Measurements from ENCODE around the gene FBXL12.
"Not testable (repeated sequence)": the region's sequence is repeated elsewhere in the genome, so short reads cannot be mapped to it uniquely, and the experiment has no call there.

FBXL12 gene

DNA sequence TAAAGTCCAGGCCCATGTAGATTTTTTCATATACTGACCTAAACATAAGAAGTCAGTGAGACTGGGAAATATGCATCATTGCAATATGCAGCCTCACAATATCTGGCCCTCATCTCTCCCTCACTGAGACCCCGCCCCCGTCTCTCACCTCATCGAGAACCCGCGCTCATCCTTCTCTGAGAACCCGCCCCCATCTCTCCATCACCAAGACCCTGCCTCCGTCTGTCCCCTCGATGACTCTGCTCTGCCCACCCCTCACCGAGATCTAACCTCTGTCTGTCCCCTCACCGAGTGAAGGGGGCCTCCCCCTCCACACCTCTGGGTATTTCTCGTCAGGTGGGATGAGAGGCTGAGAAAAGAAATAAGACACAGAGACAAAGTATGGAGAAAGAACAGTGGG, 29.8 kb downstream of the FBXL12 start:
- POLR2A ChIA-PET: no interaction called here
- Histone ChIP-seq H3K9me3 (ENCODE audit: control extremely low read depth in 1 of 5, control insufficient read depth in 4 of 5, insufficient read depth in 2 of 5, low read depth in 1 of 5, low read length in 4 of 5) (no peaks in the 10 kb centered on the region), H3K36me3 (ENCODE audit: control insufficient read depth in 4 of 4, insufficient read depth in 4 of 4, low read length in 3 of 4) (no peaks in the 10 kb centered on the region), H3K27me3 (replicated peaks in 2 of 5; ENCODE audit: control insufficient read depth in 4 of 5, insufficient read depth in 5 of 5, low read length in 4 of 5) (no peaks in the 10 kb centered on the region), H3K4me3 (ENCODE audit: control insufficient read depth in 1 of 7, extremely low read depth in 1 of 7, insufficient read depth in 4 of 7, low read depth in 2 of 7, low read length in 6 of 7) (no peak overlapping the region), H3K27ac (ENCODE audit: insufficient read depth in 1 of 2, low read depth in 1 of 2, low read length in 2 of 2, poor library complexity in 1 of 2, severe bottlenecking in 2 of 2) (no peak overlapping the region), H3K4me1 (ENCODE audit: control extremely low read depth in 1 of 4, control insufficient read depth in 4 of 4, insufficient read depth in 4 of 4, low read length in 3 of 4) (peaks cover 0 to 28% (median 18%) of the 10 kb centered on the region in 4 experiments)
- no peak for DNase-seq
- WGBS (ENCODE audit: insufficient coverage): 96% methylated on average over 4 of the region's 11 CpGs
- CTCF ChIA-PET: interaction anchor here (0.9 kb wide), 1 partner anchor 8 kb away, joined by 3 read pairs; no protein-coding TSS in a partner anchor

DNA sequence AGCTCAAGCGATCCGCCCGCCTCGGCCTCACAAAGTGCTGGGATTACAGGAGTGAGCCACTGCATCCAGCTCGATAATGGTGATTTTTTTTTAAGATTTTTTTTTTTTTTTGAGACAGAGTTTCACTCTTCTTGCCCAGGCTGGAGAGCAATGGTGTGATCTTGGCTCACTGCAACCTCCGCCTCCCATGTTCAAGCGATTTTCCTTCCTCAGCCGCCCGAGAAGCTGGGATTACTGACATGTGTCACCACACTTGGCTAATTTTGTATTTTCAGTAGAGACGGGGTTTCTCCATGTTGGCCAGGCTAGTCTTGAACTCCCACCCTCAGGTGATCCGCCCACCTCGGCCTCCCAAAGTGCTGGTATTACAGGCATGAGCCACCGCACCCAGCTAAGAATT, 30.3 kb downstream of the FBXL12 start:
- CTCF ChIA-PET: interaction anchor here (0.6 to 0.9 kb wide), 4 partner anchors 8 to 644 kb away, joined by 3 read pairs; no protein-coding TSS in a partner anchor
- H3K36me3 ChIP-seq (ENCODE audit: control insufficient read depth in 4 of 4, insufficient read depth in 4 of 4, low read length in 3 of 4); H3K27ac ChIP-seq (ENCODE audit: insufficient read depth in 1 of 2, low read depth in 1 of 2, low read length in 2 of 2, poor library complexity in 1 of 2, severe bottlenecking in 2 of 2); H3K9me3 ChIP-seq (ENCODE audit: control extremely low read depth in 1 of 5, control insufficient read depth in 4 of 5, insufficient read depth in 2 of 5, low read depth in 1 of 5, low read length in 4 of 5); DNase-seq; POLR2A ChIA-PET; H3K4me3 ChIP-seq (ENCODE audit: control insufficient read depth in 1 of 7, extremely low read depth in 1 of 7, insufficient read depth in 4 of 7, low read depth in 2 of 7, low read length in 6 of 7); H3K27me3 ChIP-seq (replicated peaks in 2 of 5; ENCODE audit: control insufficient read depth in 4 of 5, insufficient read depth in 5 of 5, low read length in 4 of 5): not testable (repeated sequence)
- peaks cover 0 to 28% (median 19%) of the 10 kb centered on the region in 4 experiments for H3K4me1 ChIP-seq (ENCODE audit: control extremely low read depth in 1 of 4, control insufficient read depth in 4 of 4, insufficient read depth in 4 of 4, low read length in 3 of 4)
- WGBS (ENCODE audit: insufficient coverage): 97% methylated on average over 13 of the region's 13 CpGs

DNA sequence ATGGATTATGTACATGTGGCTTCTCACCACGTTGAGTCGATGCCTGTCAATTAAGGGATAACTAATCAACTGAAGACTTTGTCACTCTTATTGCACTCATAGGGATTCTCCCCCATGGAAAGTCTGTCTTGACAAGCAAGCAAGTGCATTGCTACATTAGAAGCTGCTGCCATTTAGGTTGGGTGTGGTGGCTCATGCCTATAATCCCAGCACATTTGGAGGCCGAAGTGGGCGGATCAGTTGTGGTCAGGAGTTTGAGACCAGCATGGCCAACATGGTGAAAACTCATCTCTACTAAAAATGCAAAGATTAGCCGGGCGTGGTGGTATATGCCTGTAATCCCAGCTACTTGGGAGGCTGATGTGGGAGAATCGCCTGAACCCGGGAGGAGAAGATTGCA, 32.1 kb downstream of the FBXL12 start:
- peaks cover 0 to 21% (median 14%) of the 10 kb centered on the region in 4 experiments for H3K4me1 ChIP-seq (ENCODE audit: control extremely low read depth in 1 of 4, control insufficient read depth in 4 of 4, insufficient read depth in 4 of 4, low read length in 3 of 4)
- H3K4me3 ChIP-seq (ENCODE audit: control insufficient read depth in 1 of 7, extremely low read depth in 1 of 7, insufficient read depth in 4 of 7, low read depth in 2 of 7, low read length in 6 of 7): peak overlapping the region in 4 of 7 experiments; percentile 78 to 93 (median 86)
- no peaks in the 10 kb centered on the region for H3K27me3 ChIP-seq (replicated peaks in 2 of 5; ENCODE audit: control insufficient read depth in 4 of 5, insufficient read depth in 5 of 5, low read length in 4 of 5)
- peak overlapping the region in 1 of 2 experiments; percentile 1 for H3K27ac ChIP-seq (ENCODE audit: insufficient read depth in 1 of 2, low read depth in 1 of 2, low read length in 2 of 2, poor library complexity in 1 of 2, severe bottlenecking in 2 of 2)
- no peak for DNase-seq
- H3K36me3 ChIP-seq (ENCODE audit: control insufficient read depth in 4 of 4, insufficient read depth in 4 of 4, low read length in 3 of 4): no peaks in the 10 kb centered on the region
- ChIA-PET POLR2A (no interaction called here), CTCF (no interaction called here)
- H3K9me3 ChIP-seq (ENCODE audit: control extremely low read depth in 1 of 5, control insufficient read depth in 4 of 5, insufficient read depth in 2 of 5, low read depth in 1 of 5, low read length in 4 of 5): no peaks in the 10 kb centered on the region
- WGBS (ENCODE audit: insufficient coverage): 96% methylated on average over 8 of the region's 8 CpGs

- peak overlapping the region; percentile 66 to 85 for H3K27ac ChIP-seq (ENCODE audit: insufficient read depth in 1 of 2, low read depth in 1 of 2, low read length in 2 of 2, poor library complexity in 1 of 2, severe bottlenecking in 2 of 2)
- peak overlapping the region in 6 of 7 experiments; percentile 69 to 93 (median 83) for H3K4me3 ChIP-seq (ENCODE audit: control insufficient read depth in 1 of 7, extremely low read depth in 1 of 7, insufficient read depth in 4 of 7, low read depth in 2 of 7, low read length in 6 of 7)
- CTCF ChIA-PET: no interaction called here
- H3K9me3 ChIP-seq (ENCODE audit: control extremely low read depth in 1 of 5, control insufficient read depth in 4 of 5, insufficient read depth in 2 of 5, low read depth in 1 of 5, low read length in 4 of 5): no peaks in the 10 kb centered on the region
- H3K27me3 ChIP-seq (replicated peaks in 2 of 5; ENCODE audit: control insufficient read depth in 4 of 5, insufficient read depth in 5 of 5, low read length in 4 of 5): no peaks in the 10 kb centered on the region
- POLR2A ChIA-PET: no interaction called here
- H3K36me3 ChIP-seq (ENCODE audit: control insufficient read depth in 4 of 4, insufficient read depth in 4 of 4, low read length in 3 of 4): no peaks in the 10 kb centered on the region
- H3K4me1 ChIP-seq (ENCODE audit: control extremely low read depth in 1 of 4, control insufficient read depth in 4 of 4, insufficient read depth in 4 of 4, low read length in 3 of 4): peaks cover 0 to 21% (median 14%) of the 10 kb centered on the region in 4 experiments
- no peak for DNase-seq
- 48% methylated on average over 7 of the region's 9 CpGs for WGBS (ENCODE audit: insufficient coverage)
Measured at GRCh38 chr19:9786342-9786741, 32.5 kb downstream of the FBXL12 start.

GRCh38 chr19:9785367-9786331, 33.2 kb downstream of the FBXL12 start:
- Histone ChIP-seq H3K4me3 (ENCODE audit: control insufficient read depth in 1 of 7, extremely low read depth in 1 of 7, insufficient read depth in 4 of 7, low read depth in 2 of 7, low read length in 6 of 7) (peak overlapping the region; percentile 51 to 93 (median 81)), H3K36me3 (ENCODE audit: control insufficient read depth in 4 of 4, insufficient read depth in 4 of 4, low read length in 3 of 4) (peaks cover 0 to 3% (median 0%) of the 10 kb centered on the region in 4 experiments), H3K27ac (ENCODE audit: insufficient read depth in 1 of 2, low read depth in 1 of 2, low read length in 2 of 2, poor library complexity in 1 of 2, severe bottlenecking in 2 of 2) (peak overlapping the region; percentile 66 to 85), H3K9me3 (ENCODE audit: control extremely low read depth in 1 of 5, control insufficient read depth in 4 of 5, insufficient read depth in 2 of 5, low read depth in 1 of 5, low read length in 4 of 5) (no peaks in the 10 kb centered on the region), H3K27me3 (replicated peaks in 2 of 5; ENCODE audit: control insufficient read depth in 4 of 5, insufficient read depth in 5 of 5, low read length in 4 of 5) (no peaks in the 10 kb centered on the region), H3K4me1 (ENCODE audit: control extremely low read depth in 1 of 4, control insufficient read depth in 4 of 4, insufficient read depth in 4 of 4, low read length in 3 of 4) (peaks cover 0 to 21% (median 11%) of the 10 kb centered on the region in 4 experiments)
- peak; percentile 98 to 99 (median 99) for DNase-seq
- 0% methylated on average over 37 of the region's 74 CpGs for WGBS (ENCODE audit: insufficient coverage)
- ChIA-PET POLR2A (no interaction called here), CTCF (no interaction called here)

DNA sequence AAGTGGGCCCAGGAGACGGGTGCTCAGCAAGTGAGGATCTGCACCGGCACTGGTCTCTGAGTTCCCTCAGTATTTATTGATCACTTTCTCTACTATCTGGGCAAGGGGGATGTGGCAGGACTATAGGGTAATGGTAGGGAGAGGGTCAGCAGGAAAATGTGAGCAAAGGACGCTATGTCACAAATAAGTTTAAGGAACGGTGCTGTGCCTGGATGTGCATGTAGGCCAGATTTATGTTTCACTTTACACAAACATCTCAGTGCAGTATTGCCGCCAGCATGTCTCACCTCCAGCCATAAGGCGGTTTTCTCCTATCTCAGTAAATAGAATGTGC, 34.7 kb downstream of the FBXL12 start:
- H3K27ac ChIP-seq (ENCODE audit: insufficient read depth in 1 of 2, low read depth in 1 of 2, low read length in 2 of 2, poor library complexity in 1 of 2, severe bottlenecking in 2 of 2); CTCF ChIA-PET; H3K36me3 ChIP-seq (ENCODE audit: control insufficient read depth in 4 of 4, insufficient read depth in 4 of 4, low read length in 3 of 4); H3K9me3 ChIP-seq (ENCODE audit: control extremely low read depth in 1 of 5, control insufficient read depth in 4 of 5, insufficient read depth in 2 of 5, low read depth in 1 of 5, low read length in 4 of 5); DNase-seq; H3K27me3 ChIP-seq (replicated peaks in 2 of 5; ENCODE audit: control insufficient read depth in 4 of 5, insufficient read depth in 5 of 5, low read length in 4 of 5); H3K4me3 ChIP-seq (ENCODE audit: control insufficient read depth in 1 of 7, extremely low read depth in 1 of 7, insufficient read depth in 4 of 7, low read depth in 2 of 7, low read length in 6 of 7); POLR2A ChIA-PET: not testable (repeated sequence)
- WGBS (ENCODE audit: insufficient coverage): 100% methylated on average over 4 of the region's 6 CpGs
- peaks cover 0 to 21% (median 11%) of the 10 kb centered on the region in 4 experiments for H3K4me1 ChIP-seq (ENCODE audit: control extremely low read depth in 1 of 4, control insufficient read depth in 4 of 4, insufficient read depth in 4 of 4, low read length in 3 of 4)

GRCh38 chr19:9782338-9782737, 36.5 kb downstream of the FBXL12 start:
- Histone ChIP-seq H3K36me3 (ENCODE audit: control insufficient read depth in 4 of 4, insufficient read depth in 4 of 4, low read length in 3 of 4) (peaks cover 0 to 3% (median 0%) of the 10 kb centered on the region in 4 experiments), H3K4me3 (ENCODE audit: control insufficient read depth in 1 of 7, extremely low read depth in 1 of 7, insufficient read depth in 4 of 7, low read depth in 2 of 7, low read length in 6 of 7) (no peak overlapping the region), H3K27ac (ENCODE audit: insufficient read depth in 1 of 2, low read depth in 1 of 2, low read length in 2 of 2, poor library complexity in 1 of 2, severe bottlenecking in 2 of 2) (no peak overlapping the region), H3K27me3 (replicated peaks in 2 of 5; ENCODE audit: control insufficient read depth in 4 of 5, insufficient read depth in 5 of 5, low read length in 4 of 5) (no peaks in the 10 kb centered on the region), H3K4me1 (ENCODE audit: control extremely low read depth in 1 of 4, control insufficient read depth in 4 of 4, insufficient read depth in 4 of 4, low read length in 3 of 4) (peaks cover 0 to 21% (median 11%) of the 10 kb centered on the region in 4 experiments), H3K9me3 (ENCODE audit: control extremely low read depth in 1 of 5, control insufficient read depth in 4 of 5, insufficient read depth in 2 of 5, low read depth in 1 of 5, low read length in 4 of 5) (peaks cover 0 to 5% (median 0%) of the 10 kb centered on the region in 5 experiments)
- 100% methylated on average over 1 of the region's 2 CpGs for WGBS (ENCODE audit: insufficient coverage)
- DNase-seq: no peak
- ChIA-PET POLR2A (no interaction called here), CTCF (no interaction called here)
